ENCODE results near the gene FSTL4. TPM values are rescaled to one million over a fixed set of nuclear protein-coding genes. Genes with fewer than 3 reads are reported as not detected.

Gene FSTL4
- polyA plus RNA-seq, 1 donor from 2014 or later: 0.57 TPM

GRCh38 chr5:133494232-133494922 lies 118.0 kb downstream of the FSTL4 start:
- Histone ChIP-seq H3K9me2 (ENCODE audit: insufficient read depth, low read length) (no peaks in the 10 kb centered on the region), H3K9ac (ENCODE audit: low read length) (no peak overlapping the region), H3K4me3 (ENCODE audit: low read length) (no peak overlapping the region), H3K79me2 (replicated peaks; ENCODE audit: insufficient read depth, low read length) (no peaks in the 10 kb centered on the region), H3K36me3 (ENCODE audit: insufficient read depth, low read length) (no peaks in the 10 kb centered on the region), H3K9me3 (ENCODE audit: low read length) (peaks cover 4% of the 10 kb centered on the region), H3F3A (ENCODE audit: insufficient read depth, low read length, poor library complexity, severe bottlenecking) (no peaks in the 10 kb centered on the region), H3K27me3 (ENCODE audit: insufficient read depth, low read depth, low read length) (no peaks in the 10 kb centered on the region), H4K20me1 (ENCODE audit: insufficient read depth) (no peaks in the 10 kb centered on the region), H3K27ac (ENCODE audit: low read length) (no peak overlapping the region), H2AFZ (ENCODE audit: low read depth, low read length) (no peak overlapping the region), H3K4me2 (ENCODE audit: low read length) (no peak overlapping the region)
- no peak for TF ChIP-seq EP300 (conservative IDR thresholded peaks at IDR 0.05; ENCODE audit: poor library complexity, severe bottlenecking)
- TF ChIP-seq RAD21 (conservative IDR thresholded peaks at IDR 0.05): no peak
- TF ChIP-seq TAF1 (IDR thresholded peaks at IDR 0.05; ENCODE audit: low read depth): no peak
- TF ChIP-seq EZH2 (IDR thresholded peaks at IDR 0.05; ENCODE audit: borderline replicate concordance, insufficient read depth, low read length, poor library complexity, severe bottlenecking): no peak
- TF ChIP-seq MXI1 (conservative IDR thresholded peaks at IDR 0.05; ENCODE audit: poor library complexity, severe bottlenecking): no peak
- no peak for TF ChIP-seq REST (IDR thresholded peaks at IDR 0.05; ENCODE audit: borderline replicate concordance)
- no peak for TF ChIP-seq SMC3 (conservative IDR thresholded peaks at IDR 0.05; ENCODE audit: poor library complexity)
- TF ChIP-seq POLR2AphosphoS5 (IDR thresholded peaks at IDR 0.05): no peak
- TF ChIP-seq CTCF (IDR thresholded peaks at IDR 0.05; ENCODE audit: poor library complexity, severe bottlenecking): no peak

- H4K20me1 ChIP-seq (ENCODE audit: insufficient read depth): no peaks in the 10 kb centered on the region
- TF ChIP-seq SMC3 (conservative IDR thresholded peaks at IDR 0.05; ENCODE audit: poor library complexity) (no peak), REST (IDR thresholded peaks at IDR 0.05; ENCODE audit: borderline replicate concordance) (no peak), POLR2AphosphoS5 (IDR thresholded peaks at IDR 0.05) (no peak), EZH2 (IDR thresholded peaks at IDR 0.05; ENCODE audit: borderline replicate concordance, insufficient read depth, low read length, poor library complexity, severe bottlenecking) (no peak), TAF1 (IDR thresholded peaks at IDR 0.05; ENCODE audit: low read depth) (no peak), RAD21 (conservative IDR thresholded peaks at IDR 0.05) (no peak), CTCF (IDR thresholded peaks at IDR 0.05; ENCODE audit: poor library complexity, severe bottlenecking) (no peak)
These were observed 122.7 kb downstream of the FSTL4 start for GRCh38 chr5:133489632-133490031.

More at GRCh38 chr5:133489632-133490031, 122.7 kb downstream of the FSTL4 start:
- Histone ChIP-seq H3K9ac (ENCODE audit: low read length) (no peak overlapping the region), H3K27me3 (ENCODE audit: insufficient read depth, low read depth, low read length) (no peaks in the 10 kb centered on the region), H3K4me2 (ENCODE audit: low read length) (no peak overlapping the region), H2AFZ (ENCODE audit: low read depth, low read length) (no peak overlapping the region), H3K27ac (ENCODE audit: low read length) (no peak overlapping the region), H3K4me3 (ENCODE audit: low read length) (no peak overlapping the region), H3K36me3 (ENCODE audit: insufficient read depth, low read length) (no peaks in the 10 kb centered on the region), H3K9me3 (ENCODE audit: low read length) (peaks cover 4% of the 10 kb centered on the region), H3F3A (ENCODE audit: insufficient read depth, low read length, poor library complexity, severe bottlenecking) (no peaks in the 10 kb centered on the region), H3K9me2 (ENCODE audit: insufficient read depth, low read length) (no peaks in the 10 kb centered on the region), H3K79me2 (replicated peaks; ENCODE audit: insufficient read depth, low read length) (no peaks in the 10 kb centered on the region)

All from neural cell (in vitro differentiated cells).